ENCODE results near the gene GNPAT. TPM values are rescaled to one million over a fixed set of nuclear protein-coding genes. Genes with fewer than 3 reads are reported as not detected.
"Not testable (repeated sequence)": the region's sequence is repeated elsewhere in the genome, so short reads cannot be mapped to it uniquely, and the experiment has no call there.

GNPAT gene
- total RNA-seq, 1 donor from 2014 or later: 37.3 TPM

- no peak overlapping the region for H3K4me3 Mint-ChIP-seq (ENCODE audit: unreplicated experiment)
- H3K9me3 Mint-ChIP-seq (ENCODE audit: unreplicated experiment): no peaks in the 10 kb centered on the region
Observed at GRCh38 chr1:231208980-231209379, 32.0 kb upstream of the GNPAT start.

GRCh38 chr1:231209531-231209930 is 31.5 kb upstream of the GNPAT start:
- Mint-ChIP-seq H3K9me3 (ENCODE audit: unreplicated experiment) (no peaks in the 10 kb centered on the region), H3K27me3 (ENCODE audit: unreplicated experiment) (peaks cover 11% of the 10 kb centered on the region), H3K27ac (ENCODE audit: unreplicated experiment) (no peak overlapping the region), H3K4me3 (ENCODE audit: unreplicated experiment) (no peak overlapping the region), H3K36me3 (ENCODE audit: unreplicated experiment) (no peaks in the 10 kb centered on the region), H3K4me1 (ENCODE audit: unreplicated experiment) (peaks cover 5% of the 10 kb centered on the region)
- TF ChIP-seq CTCF (IDR thresholded peaks at IDR 0.05): no peak
- DNase-seq (ENCODE audit: extremely low spot score, unreplicated experiment): no peak

More at GRCh38 chr1:231208980-231209379, 32.0 kb upstream of the GNPAT start:
- Mint-ChIP-seq H3K4me1 (ENCODE audit: unreplicated experiment) (peaks cover 5% of the 10 kb centered on the region), H3K36me3 (ENCODE audit: unreplicated experiment) (no peaks in the 10 kb centered on the region), H3K27ac (ENCODE audit: unreplicated experiment) (no peak overlapping the region), H3K27me3 (ENCODE audit: unreplicated experiment) (peaks cover 13% of the 10 kb centered on the region)
- no peak for DNase-seq (ENCODE audit: extremely low spot score, unreplicated experiment)
- no peak for TF ChIP-seq CTCF (IDR thresholded peaks at IDR 0.05)

- Mint-ChIP-seq H3K9me3 (ENCODE audit: unreplicated experiment) (no peaks in the 10 kb centered on the region), H3K27me3 (ENCODE audit: unreplicated experiment) (peaks cover 7% of the 10 kb centered on the region), H3K4me1 (ENCODE audit: unreplicated experiment) (peaks cover 5% of the 10 kb centered on the region), H3K4me3 (ENCODE audit: unreplicated experiment) (no peak overlapping the region), H3K36me3 (ENCODE audit: unreplicated experiment) (no peaks in the 10 kb centered on the region), H3K27ac (ENCODE audit: unreplicated experiment) (no peak overlapping the region)
- no peak for TF ChIP-seq CTCF (IDR thresholded peaks at IDR 0.05)
- no peak for DNase-seq (ENCODE audit: extremely low spot score, unreplicated experiment)
Observed at GRCh38 chr1:231210126-231210525, 30.9 kb upstream of the GNPAT start.

- no peaks in the 10 kb centered on the region for H3K36me3 Mint-ChIP-seq (ENCODE audit: unreplicated experiment)
- H3K9me3 Mint-ChIP-seq (ENCODE audit: unreplicated experiment): no peaks in the 10 kb centered on the region
- peaks cover 14% of the 10 kb centered on the region for H3K27me3 Mint-ChIP-seq (ENCODE audit: unreplicated experiment)
- H3K27ac Mint-ChIP-seq (ENCODE audit: unreplicated experiment): no peak overlapping the region
- H3K4me3 Mint-ChIP-seq (ENCODE audit: unreplicated experiment): peak overlapping the region; percentile 89
- peak; percentile 97 for TF ChIP-seq CTCF (IDR thresholded peaks at IDR 0.05)
- DNase-seq (ENCODE audit: extremely low spot score, unreplicated experiment): peak; percentile 93
- peaks cover 5% of the 10 kb centered on the region for H3K4me1 Mint-ChIP-seq (ENCODE audit: unreplicated experiment)
Observed at GRCh38 chr1:231211005-231211857, 29.8 kb upstream of the GNPAT start.

GRCh38 chr1:231212301-231212700 is 28.7 kb upstream of the GNPAT start:
- H3K27me3 Mint-ChIP-seq (ENCODE audit: unreplicated experiment): peaks cover 18% of the 10 kb centered on the region
- not testable (repeated sequence) for H3K27ac Mint-ChIP-seq (ENCODE audit: unreplicated experiment); H3K4me1 Mint-ChIP-seq (ENCODE audit: unreplicated experiment); H3K36me3 Mint-ChIP-seq (ENCODE audit: unreplicated experiment); DNase-seq (ENCODE audit: extremely low spot score, unreplicated experiment); H3K4me3 Mint-ChIP-seq (ENCODE audit: unreplicated experiment); H3K9me3 Mint-ChIP-seq (ENCODE audit: unreplicated experiment)
